NOMO-1 treated with DMSO at 0.1 percent for 48 hours (cell line): ENCODE results near the gene SPRYD4.
"Not testable (repeated sequence)": the region's sequence is repeated elsewhere in the genome, so short reads cannot be mapped to it uniquely, and the experiment has no call there.

Experiments used
- DNase-seq: peaks from one replicate; lab custom pipeline; 2025; ENCODE audit not compliant: unreplicated experiment; lab: John Stamatoyannopoulos, UW

The SPRYD4 gene

DNA sequence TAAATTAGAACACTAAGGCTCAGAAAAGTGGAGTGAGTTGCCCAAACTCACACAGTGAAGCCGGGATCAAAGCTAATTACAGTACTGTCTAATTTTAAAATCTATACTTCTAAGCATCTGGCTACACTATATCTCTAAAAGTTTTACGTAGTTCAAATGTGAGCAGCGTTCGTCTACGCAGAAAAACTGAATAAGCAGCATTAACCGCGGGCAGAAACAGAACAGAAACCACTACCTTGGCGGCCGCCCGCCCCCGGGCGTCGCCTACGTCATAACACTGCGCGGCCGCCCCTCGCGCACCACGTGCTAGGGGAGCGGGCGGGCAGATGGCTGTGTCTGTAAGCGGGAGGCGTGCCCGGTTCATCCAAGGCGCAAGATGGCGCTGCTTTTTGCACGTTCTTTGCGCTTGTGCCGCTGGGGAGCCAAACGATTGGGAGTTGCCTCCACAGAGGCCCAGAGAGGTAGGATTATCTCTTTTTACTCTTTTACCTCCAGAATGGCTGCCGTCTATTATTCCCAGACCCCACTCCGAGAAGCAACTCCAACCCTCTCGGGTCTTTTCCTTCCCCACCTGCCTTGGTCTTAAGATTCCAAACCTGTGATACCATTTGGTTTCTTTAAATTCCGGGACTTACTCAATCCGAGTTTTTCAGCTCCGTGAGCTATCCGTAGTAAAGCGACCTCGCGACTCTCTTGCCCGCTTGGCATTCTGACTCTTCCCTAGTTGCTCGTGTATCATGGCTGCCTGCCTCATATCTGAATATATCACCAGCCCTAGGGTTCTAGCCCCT is at the start of gene SPRYD4:
Gene SPRYD4 (plus strand): TSS at position 363 of the 791 bp plus-strand sequence. CDS start 14 bp downstream, at position 377.
- DNase-seq, result peak; percentile 92

DNA sequence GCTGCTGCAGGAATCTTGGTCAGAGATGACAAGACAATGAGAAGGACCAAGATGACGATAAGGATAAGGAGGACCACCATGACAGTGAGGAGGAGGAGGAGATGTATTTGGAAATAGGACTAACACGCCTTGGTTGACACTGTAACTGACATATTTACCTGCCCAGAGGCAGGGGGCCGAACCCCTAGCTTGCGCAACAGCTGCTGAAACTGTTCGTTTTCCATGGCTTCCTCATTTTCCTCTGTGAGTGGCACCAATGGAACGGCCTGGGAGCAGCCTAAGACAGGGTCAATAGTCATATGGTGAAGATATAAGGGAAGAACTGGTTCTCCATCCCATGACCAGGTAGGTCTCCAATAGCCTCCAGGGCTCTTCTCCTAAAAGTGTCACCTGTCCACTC is 48.0 kb upstream of the SPRYD4 start:
- no peak for DNase-seq

DNA sequence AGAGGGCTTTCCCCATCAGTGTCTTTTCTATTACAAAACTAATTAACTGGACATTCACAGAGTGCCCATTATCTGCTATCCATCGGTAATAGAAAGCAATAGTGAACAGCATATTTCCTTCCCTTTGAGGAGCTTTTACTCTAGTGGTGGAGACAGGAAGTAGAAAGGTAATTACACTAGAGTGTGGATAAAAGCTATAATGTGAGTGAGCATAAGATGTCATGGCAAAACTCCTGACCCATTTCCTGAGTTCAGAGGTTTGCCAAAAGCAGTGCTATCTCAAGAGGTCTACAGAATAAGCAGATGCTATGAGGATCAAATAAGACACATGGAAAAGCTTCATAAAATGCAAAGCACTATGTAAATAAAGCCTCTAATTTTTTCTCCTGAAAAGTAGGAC is 43.2 kb upstream of the SPRYD4 start:
- no peak for DNase-seq

DNA sequence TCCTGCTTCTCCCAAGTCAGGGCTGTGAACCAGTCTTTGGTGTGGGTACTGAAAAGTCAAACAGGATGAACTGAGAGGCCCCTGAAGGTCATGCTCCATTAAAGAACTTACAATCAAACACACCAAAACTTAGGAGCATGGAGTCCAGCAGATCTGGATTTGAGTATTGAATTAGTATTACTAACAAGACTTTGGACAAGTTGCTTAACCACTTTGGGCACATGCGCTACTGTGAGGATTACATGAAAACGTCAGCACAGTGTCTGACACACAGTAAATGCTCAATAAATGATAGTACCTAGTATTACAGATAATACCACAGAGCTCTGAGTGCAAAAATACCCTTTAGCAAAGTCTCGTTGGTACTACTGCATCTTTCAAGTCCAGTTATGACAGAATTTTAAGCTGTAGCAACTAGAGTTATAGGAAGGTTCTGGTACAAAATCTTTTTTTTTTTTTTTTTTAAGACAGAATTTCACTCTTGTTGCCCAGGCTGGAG is 42.4 kb upstream of the SPRYD4 start:
- DNase-seq, result no peak

DNA sequence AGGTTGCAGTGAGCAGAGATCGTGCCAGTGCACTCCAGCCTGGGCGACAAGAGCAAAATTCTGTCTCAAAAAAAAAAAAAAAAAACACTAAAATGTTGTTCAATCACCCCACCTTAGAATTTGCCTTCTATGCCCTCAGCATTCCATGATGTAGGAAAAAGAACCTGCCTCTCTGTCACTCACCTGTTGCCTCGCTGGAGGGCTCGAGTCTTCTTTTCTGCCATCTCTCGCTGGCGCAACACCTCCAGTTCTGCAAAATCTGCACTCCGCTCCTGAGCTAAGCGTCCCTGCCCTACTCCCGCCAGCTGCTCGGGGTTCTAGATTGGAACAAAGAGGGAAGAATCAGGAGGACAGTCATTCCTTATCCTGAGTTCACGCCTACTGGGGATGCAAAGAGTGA is 37.1 kb upstream of the SPRYD4 start:
- no peak for DNase-seq

DNA sequence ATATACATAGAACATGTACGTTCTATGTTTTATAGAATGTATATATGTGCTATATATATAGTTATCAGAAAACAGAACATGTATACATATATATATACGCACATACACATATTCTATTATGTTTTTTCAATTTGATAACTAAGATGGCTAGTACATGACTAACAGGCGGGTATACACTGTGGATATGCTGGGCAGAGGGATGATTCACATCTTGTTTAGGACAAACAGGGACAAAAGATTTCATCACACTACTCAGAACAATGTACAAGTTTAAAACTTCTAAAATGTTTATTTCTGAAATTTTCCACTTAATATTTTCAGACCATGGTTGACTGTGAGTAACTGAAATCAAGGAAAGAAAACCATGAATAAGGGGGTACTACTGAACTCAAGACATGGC is 36.5 kb upstream of the SPRYD4 start:
- DNase-seq, result no peak

DNA sequence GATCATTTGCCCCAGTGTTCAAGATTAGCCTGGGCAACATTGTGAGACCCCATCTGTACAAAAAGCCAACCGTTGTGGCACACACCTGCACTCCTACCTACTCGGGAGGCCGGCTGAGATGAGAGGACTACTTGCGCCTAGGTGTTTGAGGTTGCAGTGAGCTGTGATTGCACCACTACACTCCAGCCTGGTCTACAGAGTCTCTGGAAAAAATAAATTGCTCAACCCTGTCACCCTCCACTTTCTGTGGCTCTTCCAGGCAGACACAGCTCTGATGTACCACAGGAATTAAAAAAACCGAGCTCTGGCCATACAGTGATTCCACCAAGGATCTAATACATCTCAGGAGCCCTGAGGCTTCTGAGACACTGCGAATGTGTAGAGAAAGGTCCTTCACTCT is 33.5 kb upstream of the SPRYD4 start:
- DNase-seq, result no peak

DNA sequence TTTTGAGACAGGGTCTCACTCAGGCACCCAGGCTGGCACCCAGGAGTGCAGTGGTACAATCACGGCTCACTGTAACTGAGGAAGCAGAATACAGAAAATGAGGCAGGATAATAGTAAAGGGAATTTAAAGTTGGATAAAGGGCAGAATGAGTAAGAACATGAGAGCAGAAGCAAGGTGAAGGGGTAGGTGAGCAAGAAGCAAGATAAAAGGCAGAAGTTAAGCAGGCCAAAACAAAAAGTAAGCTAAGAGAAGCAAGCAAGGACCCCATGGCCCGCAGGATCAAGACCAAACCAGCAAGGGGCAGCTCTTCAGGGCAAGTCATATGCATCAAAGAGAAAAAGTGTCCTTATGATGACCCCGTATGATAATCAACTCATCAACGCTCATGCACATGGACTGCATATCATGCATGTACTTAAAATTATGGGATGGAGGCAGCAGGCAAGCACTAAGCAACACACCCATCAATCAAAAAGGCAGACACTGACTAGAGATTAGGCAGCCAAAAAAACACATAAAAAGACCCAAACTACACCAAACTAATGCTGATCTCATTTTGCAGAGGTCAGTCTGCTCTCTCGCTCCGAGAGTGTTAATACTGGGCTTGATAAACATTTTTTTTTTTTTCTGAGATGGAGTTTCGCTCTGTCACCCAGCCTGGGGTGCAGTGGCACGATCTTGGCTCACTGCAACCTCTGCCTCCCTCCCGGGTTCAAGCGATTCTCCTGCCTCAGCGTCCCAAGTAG is 30.8 kb upstream of the SPRYD4 start:
- DNase-seq, result no peak

DNA sequence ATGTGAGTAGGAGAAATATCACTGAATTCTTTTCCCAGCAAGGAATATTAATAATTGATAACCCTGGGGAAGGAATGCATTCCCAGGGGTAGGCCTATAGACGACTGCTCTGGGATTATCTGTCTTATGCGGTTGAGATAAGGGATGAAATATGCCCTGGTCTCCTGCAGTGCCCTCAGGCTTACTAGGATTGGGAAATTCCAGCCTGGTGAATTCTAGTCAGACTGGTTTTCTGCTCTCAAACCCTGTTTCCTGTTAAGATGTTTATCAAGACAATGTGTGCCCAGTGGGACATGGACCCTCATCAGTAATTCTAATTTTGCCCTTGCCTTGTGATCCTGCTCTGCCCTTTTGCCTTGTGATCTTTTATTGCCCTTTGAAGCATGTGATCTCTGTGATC is 25.2 kb upstream of the SPRYD4 start:
- DNase-seq, result not testable (repeated sequence)

DNA sequence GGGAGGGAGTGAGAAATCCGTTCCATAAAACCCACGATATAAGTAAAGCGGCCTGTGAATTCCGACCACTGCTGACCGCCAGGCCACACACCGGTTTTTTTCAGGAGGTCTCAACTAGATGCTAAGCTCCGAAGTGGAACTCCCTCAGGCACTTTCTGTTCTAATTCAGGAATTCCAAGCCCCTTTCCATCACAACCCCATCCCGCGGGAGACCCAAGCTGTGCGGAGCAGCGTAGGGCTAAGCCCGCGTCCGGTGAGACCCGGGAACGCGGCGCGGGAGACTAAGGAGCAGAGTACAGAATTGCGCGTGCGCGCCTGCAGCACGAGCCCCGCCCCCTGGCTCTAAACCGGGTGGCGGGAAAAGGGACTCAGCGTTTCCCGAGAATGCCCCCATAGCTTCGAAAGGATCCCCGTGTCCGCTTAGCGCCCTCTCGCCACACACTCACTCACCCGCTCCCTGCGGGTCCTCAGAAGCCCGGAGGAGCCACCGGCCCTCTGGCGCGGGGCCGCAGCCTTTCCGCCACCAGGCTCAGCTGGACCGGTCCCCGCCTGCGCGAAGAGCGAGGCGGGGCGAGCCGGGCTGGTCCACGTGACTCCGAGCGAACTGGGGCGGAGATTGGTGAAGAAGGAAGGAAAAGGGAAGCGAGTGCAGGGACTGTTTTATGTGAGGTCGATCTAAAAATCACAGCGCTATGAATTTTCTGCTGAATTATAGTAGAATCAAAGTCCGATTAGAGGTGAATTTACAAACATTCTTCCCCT is 19.3 kb upstream of the SPRYD4 start, which contains the start of gene TIMELESS:
Gene TIMELESS (minus strand): TSS at position 567 of the 762 bp plus-strand sequence. CDS start 15,256 bp downstream, outside the sequence.
- peak; percentile 90 for DNase-seq

DNA sequence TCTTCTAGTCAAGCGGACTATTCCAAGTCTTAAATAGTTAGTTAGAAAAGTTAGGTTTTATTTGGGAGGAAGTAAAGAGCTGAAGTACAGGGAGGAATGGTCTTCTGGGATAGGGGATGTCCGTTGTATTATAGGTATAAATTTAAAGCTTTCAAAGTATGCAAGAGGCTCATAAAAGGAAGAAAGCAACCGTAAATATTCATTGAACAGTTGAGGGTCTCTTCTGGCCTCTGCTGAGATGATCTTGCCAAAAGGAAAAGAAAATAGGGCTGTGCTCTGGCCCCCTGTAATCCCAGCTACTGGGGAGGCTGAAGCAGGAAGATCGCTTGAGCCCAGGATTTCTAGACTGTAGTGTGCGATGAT is 18.8 kb upstream of the SPRYD4 start:
- DNase-seq, result no peak

DNA sequence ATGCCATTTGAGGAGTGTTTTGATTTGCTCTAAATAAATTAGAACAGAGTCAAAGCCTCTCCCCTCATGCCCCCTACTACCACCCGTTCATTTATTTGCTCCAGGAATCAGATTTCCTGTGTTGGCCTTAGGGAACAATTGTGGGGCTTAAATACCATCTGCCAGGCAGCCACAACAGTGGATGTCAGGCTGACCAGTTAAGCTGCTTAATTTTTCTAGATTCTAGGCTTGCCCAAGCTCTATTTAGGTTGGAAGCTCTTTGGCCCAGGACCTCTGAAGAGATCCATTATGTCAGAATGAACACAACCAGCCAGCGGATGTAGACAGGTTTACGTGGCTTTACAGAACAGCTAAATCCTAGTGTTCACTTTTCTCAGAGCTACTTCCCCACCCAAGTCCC is 18.1 kb upstream of the SPRYD4 start:
- DNase-seq, result no peak

DNA sequence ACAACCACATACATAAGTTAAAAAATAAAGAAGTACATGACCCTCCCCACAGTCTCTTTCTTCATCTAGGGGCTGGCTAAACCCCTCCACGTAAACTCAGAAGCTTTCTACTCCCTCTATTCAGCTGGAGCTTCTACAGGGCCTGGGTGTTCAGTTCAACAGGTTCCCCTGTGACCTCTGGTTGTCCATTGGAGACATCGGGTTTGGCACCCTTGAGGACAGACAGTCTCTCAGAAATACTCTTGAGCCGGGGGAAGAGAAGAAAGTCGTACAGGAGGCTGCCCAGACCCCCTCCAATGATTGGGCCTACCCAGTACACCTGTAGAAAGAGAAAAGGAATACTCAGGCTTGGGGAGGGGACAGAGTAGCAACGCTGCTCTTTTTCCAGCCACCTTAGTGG is 17.2 kb upstream of the SPRYD4 start:
- no peak for DNase-seq

DNA sequence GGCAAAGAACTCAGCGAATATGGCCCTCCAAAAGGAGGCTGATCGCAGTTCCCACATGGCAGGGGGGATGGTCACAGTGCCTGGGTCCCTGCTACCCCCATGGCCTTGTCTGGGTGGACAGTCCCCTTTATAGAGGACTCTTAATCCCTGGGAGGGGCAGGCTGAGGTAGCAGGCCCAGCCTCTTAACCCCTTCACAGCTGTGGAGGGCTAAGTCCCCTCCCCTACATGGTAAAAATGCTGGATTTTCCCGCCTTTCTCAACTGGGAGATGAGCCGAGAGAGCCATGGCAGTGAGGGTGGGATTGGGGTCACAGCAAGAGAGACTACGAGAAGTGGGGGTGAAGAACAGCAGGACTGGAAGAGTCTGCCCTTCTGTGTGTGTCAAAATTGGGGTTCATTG is 13.8 kb upstream of the SPRYD4 start, which contains the start of gene MIP:
Gene MIP (minus strand): TSS at position 101 of the 400 bp plus-strand sequence. CDS start 44 bp downstream, at position 57.
- DNase-seq, result no peak

DNA sequence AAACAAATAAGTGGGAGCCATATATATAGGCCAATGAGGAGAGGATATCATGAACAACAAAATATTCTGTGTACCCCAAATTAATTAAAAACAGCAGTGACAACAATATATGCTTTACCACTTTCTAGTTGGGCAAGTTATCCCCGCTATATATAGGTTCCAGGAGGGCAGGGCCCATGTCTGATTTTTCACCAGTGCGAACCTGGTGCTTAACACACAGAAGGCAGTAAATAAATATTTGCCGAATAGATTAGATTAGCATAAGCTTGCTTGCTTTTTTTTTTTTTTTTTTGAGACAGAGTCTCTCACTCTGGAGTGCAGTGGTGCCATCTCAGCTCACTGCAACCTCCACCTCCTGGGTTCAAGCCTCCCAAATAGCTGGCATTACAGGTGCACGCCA is 10.6 kb upstream of the SPRYD4 start:
- no peak for DNase-seq

DNA sequence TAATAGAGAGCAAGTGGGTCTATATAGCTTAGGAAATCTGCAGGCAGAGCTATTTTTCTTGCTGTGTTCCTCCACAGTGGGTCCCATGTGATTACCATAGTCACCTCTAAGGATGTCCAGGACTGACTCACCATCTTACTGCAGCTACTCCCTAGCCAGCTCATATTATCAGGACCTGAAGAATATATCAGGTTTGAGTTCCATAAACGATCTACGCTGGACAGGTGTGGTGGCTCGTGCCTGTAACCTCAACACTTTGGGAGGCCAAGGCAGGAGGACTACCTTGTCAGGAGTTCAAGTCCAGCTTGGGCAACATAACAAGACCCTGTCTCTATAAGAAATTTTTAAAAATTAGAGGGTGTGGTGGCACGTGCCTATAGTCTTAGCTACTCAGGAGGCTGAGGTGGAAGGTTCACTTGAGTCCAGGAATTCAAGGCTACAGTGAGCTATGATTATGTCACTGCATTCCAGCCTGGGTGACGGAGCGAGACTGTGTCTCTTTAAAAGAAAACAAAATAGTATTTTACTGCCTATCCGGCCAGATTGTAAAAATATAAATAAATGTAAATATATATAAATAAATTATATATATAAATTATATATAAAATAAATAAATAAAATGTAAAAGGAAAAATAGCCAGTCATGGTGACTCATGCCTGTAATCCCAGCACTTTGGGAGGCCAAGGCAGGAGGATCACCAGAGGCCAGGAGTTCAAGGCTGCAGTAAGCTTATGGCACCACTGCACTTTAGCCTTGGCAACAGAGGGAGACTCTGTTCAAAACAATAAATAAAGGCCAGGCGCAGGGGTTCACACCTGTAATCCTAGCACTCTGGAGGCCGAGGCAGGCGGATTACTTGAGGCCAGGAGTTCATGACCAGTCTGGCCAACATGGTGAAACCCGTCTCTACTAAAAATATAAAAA is 6.9 kb upstream of the SPRYD4 start:
- DNase-seq, result no peak

DNA sequence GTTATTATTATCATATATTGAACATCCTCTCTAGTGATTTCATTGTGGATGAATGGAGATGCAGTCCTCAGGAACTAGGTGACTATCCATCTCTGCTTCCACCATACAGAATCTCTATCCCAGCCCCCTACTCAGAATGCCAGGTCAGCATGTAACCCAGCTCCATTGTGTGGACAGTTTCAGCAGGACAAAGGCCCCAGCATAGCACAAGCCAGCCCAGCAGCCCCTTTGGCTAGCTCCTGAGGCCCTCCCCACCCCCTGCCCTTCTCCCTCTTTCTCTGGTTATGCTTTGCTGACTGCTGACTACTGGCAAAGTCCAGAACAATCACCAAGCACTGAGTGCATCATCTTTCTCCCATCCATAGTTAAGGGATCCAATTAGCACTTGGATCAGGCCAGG is 5.8 kb upstream of the SPRYD4 start:
- no peak for DNase-seq

DNA sequence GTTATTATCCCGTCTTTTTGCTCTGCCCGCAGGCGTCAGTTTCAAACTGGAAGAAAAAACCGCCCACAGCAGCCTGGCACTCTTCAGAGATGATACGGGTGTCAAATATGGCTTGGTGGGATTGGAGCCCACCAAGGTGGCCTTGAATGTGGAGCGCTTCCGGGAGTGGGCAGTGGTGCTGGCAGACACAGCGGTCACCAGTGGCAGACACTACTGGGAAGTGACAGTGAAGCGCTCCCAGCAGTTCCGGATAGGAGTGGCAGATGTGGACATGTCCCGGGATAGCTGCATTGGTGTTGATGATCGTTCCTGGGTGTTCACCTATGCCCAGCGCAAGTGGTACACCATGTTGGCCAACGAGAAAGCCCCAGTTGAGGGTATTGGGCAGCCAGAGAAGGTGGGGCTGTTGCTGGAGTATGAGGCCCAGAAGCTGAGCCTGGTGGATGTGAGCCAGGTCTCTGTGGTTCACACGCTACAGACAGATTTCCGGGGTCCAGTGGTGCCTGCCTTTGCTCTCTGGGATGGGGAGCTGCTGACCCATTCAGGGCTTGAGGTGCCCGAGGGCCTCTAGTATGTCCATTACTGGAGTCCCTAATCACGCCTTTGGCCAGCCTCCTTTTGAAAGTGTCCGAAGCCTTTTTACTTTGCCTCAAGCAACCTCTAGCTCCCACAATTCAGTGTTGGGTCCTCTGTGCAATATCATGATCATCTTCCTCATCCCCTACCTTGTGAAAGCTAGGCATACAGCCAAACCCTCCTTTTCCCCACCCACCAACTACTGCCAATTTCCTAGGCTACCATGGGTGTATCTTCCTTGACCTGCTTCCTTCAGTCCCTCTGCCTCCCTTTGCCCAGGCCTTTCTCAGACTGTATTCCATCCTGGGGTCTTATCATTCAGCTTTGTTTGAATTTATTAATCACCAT is 891 bp downstream of the SPRYD4 start:
- DNase-seq, result peak; percentile 17

DNA sequence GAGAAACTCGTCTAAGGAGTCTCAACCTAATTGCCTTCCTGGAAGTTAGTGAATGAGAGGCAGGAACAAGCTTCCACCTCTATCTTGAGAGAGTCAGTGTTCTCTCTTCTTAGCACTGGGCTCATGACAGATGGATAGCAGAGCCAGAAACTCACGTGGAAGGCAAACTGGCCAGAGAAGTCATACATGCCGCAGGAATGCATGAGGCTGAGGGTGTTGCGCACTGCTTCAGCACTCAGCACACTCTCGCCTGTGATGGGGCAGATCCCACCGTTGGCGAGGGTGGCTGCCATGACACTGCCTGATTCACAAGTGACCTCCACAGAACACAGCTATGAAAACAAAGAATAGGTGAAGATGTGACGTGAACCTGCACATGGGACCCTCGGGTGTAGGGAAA is 6.0 kb downstream of the SPRYD4 start:
- DNase-seq, result no peak
